T-helper 17 cell (primary cell): ENCODE data around the gene SKI. TPM values are rescaled to one million over a fixed set of nuclear protein-coding genes. Genes with fewer than 3 reads are reported as not detected.

ENCODE experiments used
- ATAC-seq: fragments of 150-1000 bp; cut with Tn5 transposase; 2 replicates; pipeline ENCODE4 v1.10.0; 2021; ENCODE audit warnings: mild to moderate bottlenecking, moderate library complexity
- DNase-seq, 3 donors: peaks; one replicate each; pipeline versions ENCODE4 v3.0.0 to v3.0.0-alpha.2; 2020 to 2021
- H3K9me3 ChIP-seq: one replicate; pipeline ENCODE4 v1.7.0; 2013; ENCODE audit warnings: low read length, mild to moderate bottlenecking; ENCODE audit not compliant: control insufficient read depth, poor library complexity, severe bottlenecking
- H3K27ac Mint-ChIP-seq: one replicate; pipeline ENCODE4 v1.8.0; 2022; ENCODE audit warnings: mild to moderate bottlenecking, moderate library complexity, mixed read lengths
- H3K27me3 Mint-ChIP-seq: one replicate; pipeline ENCODE4 v1.8.0; 2022; ENCODE audit warnings: mixed read lengths
- H3K36me3 Mint-ChIP-seq: one replicate; pipeline ENCODE4 v1.8.0; 2022; ENCODE audit warnings: low read depth, mixed read lengths
- H3K4me1 Mint-ChIP-seq: one replicate; pipeline ENCODE4 v1.8.0; 2022; ENCODE audit warnings: mild to moderate bottlenecking, mixed read lengths
- H3K4me3 Mint-ChIP-seq: one replicate; pipeline ENCODE4 v1.8.0; 2022; ENCODE audit warnings: mild to moderate bottlenecking, moderate library complexity, mixed read lengths
- total RNA-seq, 4 donors: library from RNA in 2 of 4; stranded (reverse) in 2 of 4; gene quantifications; one replicate each; pipeline ENCODE4 v1.2.3 and lab custom pipeline; 2022 to 2026

The SKI gene
- total RNA-seq, 2 donors from 2014 or later: 183 to 215 TPM

DNA sequence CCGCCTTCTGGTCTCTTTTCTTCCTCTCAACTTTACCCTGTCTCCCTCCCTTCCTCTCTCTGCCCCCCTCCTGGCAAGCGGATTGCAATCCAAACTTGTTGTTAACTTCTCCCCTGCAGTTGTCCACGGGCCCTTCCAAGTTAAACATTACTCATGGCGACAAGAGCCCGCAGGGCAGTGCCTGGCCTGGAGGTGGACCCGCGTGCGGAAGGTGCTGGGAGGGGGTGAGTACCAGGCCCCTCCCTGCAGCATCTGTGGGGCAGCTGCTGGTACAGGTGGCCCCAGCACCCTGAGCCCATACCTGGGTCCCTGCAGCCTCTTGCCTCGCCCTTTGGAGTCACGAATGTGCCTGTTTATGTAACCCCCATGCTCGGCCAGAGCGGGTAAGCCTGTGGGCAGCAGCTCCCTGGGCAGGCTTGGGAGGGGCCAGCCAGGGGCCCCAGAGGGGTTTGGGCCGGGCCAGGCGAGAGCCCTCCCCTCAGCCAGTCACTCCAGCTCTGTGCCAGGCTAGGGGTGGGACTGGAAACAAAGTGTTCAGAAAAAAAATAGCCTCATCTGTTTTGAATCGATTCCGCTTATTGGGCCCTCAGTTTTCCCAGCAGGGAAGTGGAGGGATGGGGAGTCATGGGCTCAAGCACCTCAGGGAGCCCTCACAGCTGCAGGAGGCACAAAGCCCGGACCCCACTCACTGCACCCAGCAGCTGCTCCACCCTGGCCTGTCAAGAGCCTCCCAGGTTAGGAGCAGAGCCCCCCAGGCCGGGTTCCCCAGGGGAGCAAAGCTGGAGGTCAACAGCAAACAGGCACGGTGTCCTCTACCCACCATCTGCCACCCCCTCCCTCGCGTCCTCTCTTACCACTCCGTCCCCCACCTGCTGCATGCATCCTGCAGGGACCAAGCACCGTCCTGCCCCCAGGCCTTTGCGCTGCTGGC is 19.5 kb upstream of the SKI start:
- no peak overlapping the region for H3K27ac Mint-ChIP-seq
- H3K4me3 Mint-ChIP-seq: peak overlapping the region; percentile 32
- DNase-seq (no peak), ATAC-seq (no peak)
- no peaks in the 10 kb centered on the region for H3K36me3 Mint-ChIP-seq
- H3K4me1 Mint-ChIP-seq: peaks cover 3% of the 10 kb centered on the region
- H3K9me3 ChIP-seq: no peaks in the 10 kb centered on the region
- no peaks in the 10 kb centered on the region for H3K27me3 Mint-ChIP-seq

DNA sequence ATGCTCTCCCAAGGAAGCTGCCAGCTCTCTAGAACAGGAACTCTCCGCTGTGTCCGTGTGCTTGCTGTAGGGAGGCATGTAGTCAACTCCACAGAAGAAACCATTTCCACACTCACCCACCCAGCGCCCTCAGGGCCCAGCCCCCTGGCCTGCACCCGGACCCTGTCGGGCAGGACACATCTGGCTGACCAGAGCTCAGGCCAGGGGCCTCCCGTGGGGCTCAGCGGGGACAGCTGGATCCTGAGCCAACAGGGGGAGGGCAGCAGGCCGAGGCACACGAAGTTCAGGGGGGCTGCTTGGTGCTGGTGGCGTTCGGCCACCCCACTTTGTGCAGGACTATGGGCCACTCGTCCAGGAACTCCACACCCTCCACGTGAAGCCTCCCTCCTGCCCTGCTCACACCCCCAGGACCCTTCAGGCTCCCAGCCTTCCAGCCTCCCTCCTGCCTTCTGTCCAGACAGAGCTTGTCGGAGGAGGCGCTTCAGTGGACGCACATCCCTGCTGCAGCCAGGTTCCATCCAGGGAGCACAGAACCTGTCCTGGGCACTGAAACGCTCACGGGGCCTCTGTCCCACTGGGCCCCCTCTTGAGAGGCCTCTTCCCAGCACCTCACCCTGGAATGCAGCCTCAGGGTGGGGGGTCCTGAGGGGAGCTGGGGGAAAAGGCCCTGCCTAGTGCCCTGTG is 18.6 kb upstream of the SKI start:
- H3K9me3 ChIP-seq: no peaks in the 10 kb centered on the region
- DNase-seq (no peak), ATAC-seq (no peak)
- no peaks in the 10 kb centered on the region for H3K36me3 Mint-ChIP-seq
- H3K27me3 Mint-ChIP-seq: no peaks in the 10 kb centered on the region
- H3K4me3 Mint-ChIP-seq: no peak overlapping the region
- H3K27ac Mint-ChIP-seq: no peak overlapping the region
- H3K4me1 Mint-ChIP-seq: peaks cover 3% of the 10 kb centered on the region

GRCh38 chr1:2210084-2210653 is 17.9 kb upstream of the SKI start:
- Mint-ChIP-seq H3K27me3 (no peaks in the 10 kb centered on the region), H3K36me3 (no peaks in the 10 kb centered on the region), H3K4me1 (peaks cover 3% of the 10 kb centered on the region), H3K4me3 (no peak overlapping the region), H3K27ac (no peak overlapping the region)
- ATAC-seq: no peak
- no peak for DNase-seq
- H3K9me3 ChIP-seq: no peaks in the 10 kb centered on the region

DNA sequence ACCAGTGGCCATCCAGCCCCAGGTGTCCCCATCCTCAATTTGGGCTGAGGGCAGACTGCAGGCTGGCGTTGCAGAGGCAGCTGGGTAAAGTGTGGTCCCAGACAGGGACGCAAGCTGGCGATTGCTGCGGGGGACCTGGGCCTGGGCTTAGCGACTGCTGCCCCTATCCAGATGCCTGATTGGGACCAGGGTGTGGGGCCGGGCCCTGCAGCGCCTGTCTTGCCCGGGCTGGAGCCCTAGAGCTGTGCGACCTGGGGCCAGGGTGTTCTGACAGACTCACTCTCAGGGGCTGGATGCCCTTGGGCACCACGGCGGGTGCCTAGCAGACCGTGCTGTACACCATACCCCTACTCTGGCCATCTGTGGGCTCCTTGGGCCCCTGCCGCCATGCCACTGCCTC is 17.3 kb upstream of the SKI start:
- no peaks in the 10 kb centered on the region for H3K36me3 Mint-ChIP-seq
- H3K4me1 Mint-ChIP-seq: peaks cover 3% of the 10 kb centered on the region
- no peaks in the 10 kb centered on the region for H3K27me3 Mint-ChIP-seq
- DNase-seq (no peak), ATAC-seq (no peak)
- H3K27ac Mint-ChIP-seq: no peak overlapping the region
- H3K9me3 ChIP-seq: no peaks in the 10 kb centered on the region
- H3K4me3 Mint-ChIP-seq: no peak overlapping the region

DNA sequence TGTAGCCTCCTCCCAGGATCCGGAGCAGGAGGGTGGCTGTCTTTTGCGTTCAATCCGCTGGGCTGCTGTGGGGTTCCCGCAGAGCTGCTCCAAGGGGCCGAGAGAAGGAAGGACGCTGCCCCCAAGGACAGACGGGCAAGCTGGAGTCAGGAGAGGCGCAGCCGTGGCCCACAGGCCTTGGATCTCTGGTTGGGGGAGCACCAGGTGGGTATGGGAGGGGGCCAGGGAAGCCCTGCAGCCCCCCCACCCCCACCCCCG is 15.9 kb upstream of the SKI start:
- H3K27ac Mint-ChIP-seq: no peak overlapping the region

GRCh38 chr1:2212532-2213491 is 15.3 kb upstream of the SKI start:
- DNase-seq (peak; percentile 31 to 49 (median 42)), ATAC-seq (peak; percentile 81)
- H3K27ac Mint-ChIP-seq: no peak overlapping the region
- peak overlapping the region; percentile 61 for H3K4me3 Mint-ChIP-seq
- no peaks in the 10 kb centered on the region for H3K9me3 ChIP-seq
- peaks cover 3% of the 10 kb centered on the region for H3K4me1 Mint-ChIP-seq
- no peaks in the 10 kb centered on the region for H3K27me3 Mint-ChIP-seq
- no peaks in the 10 kb centered on the region for H3K36me3 Mint-ChIP-seq

More for the DNA sequence above, 15.9 kb upstream of the SKI start:
- DNase-seq (no peak), ATAC-seq (no peak)
- Mint-ChIP-seq H3K4me3 (peak overlapping the region; percentile 61), H3K4me1 (peaks cover 3% of the 10 kb centered on the region), H3K27me3 (no peaks in the 10 kb centered on the region), H3K36me3 (no peaks in the 10 kb centered on the region)
- no peaks in the 10 kb centered on the region for H3K9me3 ChIP-seq

DNA sequence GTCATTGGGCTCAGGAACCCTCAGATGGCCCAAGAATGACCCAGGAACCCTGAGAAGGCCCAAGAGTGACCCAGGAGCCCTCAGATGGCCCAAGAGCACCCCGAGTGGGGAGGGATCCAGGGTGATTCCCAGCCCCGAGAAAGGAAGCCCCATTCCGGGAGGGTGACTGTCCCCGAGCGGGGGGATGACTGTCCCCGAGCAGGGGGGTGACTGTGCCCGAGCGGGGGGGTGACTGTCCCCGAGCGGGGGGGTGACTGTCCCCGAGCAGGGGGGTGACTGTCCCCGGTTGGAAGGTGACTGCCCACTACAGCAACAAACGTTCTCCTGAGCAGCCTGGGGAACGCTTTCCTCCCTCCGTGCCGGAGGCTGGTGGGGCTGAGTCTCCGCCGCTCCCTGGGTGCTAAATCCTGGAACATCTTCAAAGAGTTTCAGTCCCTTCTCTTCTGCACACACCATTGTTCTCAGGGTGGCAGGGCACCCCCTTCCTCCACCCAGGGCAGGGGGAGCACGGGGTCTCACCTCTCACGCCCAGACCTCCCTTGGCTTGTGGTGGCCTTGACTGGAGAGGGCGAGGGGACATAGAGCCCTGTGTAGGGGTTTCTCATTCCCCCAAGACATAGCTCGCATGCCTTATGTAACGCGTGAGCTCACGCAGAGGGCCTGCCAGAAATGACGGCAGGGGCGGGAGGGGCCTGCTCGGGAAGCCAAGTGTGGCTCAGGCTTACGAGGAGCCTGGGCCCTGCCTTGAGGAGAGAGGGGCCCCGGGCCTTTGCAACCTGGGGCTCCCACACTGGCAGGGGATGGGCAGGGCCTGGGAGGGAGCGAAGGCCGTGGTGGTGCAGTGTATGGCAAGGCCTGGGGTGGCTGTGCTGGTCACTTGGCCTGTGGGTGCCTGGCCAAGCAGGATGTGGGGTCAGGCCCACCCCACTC is 14.3 kb upstream of the SKI start:
- no peak for ATAC-seq

GRCh38 chr1:2214541-2215241 is 13.4 kb upstream of the SKI start:
- H3K4me3 Mint-ChIP-seq: no peak overlapping the region
- ATAC-seq: no peak
- H3K27me3 Mint-ChIP-seq: no peaks in the 10 kb centered on the region
- no peak overlapping the region for H3K27ac Mint-ChIP-seq
- H3K36me3 Mint-ChIP-seq: no peaks in the 10 kb centered on the region
- no peak for DNase-seq
- H3K9me3 ChIP-seq: no peaks in the 10 kb centered on the region
- no peaks in the 10 kb centered on the region for H3K4me1 Mint-ChIP-seq

More for the DNA sequence above, 14.3 kb upstream of the SKI start:
- Mint-ChIP-seq H3K4me1 (peaks cover 3% of the 10 kb centered on the region), H3K36me3 (no peaks in the 10 kb centered on the region), H3K27ac (no peak overlapping the region), H3K27me3 (no peaks in the 10 kb centered on the region), H3K4me3 (no peak overlapping the region)
- no peaks in the 10 kb centered on the region for H3K9me3 ChIP-seq
- no peak for DNase-seq

- Mint-ChIP-seq H3K27me3 (no peaks in the 10 kb centered on the region), H3K36me3 (no peaks in the 10 kb centered on the region), H3K4me3 (no peak overlapping the region)
Measured at GRCh38 chr1:2215329-2215728, 12.8 kb upstream of the SKI start.

DNA sequence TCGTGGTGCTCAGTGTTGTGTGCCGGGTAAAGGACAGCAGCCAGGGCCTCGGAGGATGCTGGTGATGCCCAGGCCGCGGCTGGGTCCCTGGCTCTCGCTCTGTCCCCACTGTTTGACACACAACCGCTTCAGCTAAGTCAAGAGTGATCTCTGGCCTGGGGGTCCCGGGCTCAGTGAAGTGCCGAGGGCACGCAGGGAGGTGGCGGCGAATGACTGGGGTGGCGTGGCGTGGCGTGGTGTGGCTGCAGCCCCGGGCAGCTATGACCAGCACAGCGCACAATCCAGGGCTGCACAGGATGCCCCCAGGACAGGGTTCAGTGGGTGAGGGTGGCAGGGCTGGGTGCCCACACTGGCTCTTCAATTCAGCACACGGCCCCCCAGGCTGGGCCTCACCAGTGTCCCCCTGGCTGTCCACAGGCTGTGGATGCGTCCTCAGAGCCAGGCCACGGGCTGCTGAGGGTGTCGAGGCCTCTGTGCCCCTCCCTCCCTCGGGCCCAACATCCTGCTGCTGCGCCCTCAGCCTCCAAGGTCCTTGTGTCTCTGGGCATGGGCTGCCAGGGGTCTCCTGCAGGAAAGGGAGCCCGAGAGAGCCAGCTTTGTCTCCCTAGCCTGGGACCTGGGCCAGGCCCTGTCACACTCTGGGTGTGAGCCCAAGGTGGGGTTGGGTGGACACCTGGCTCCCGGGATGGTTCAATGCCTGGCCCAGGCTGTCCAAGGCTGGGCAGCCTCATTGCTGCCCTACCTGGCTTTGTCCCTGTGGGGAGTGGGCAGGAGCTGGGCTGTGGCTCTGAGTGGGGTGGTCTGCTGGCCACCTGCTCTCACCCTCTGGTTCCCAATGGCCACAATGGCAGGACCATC is 12.0 kb upstream of the SKI start:
- Mint-ChIP-seq H3K27ac (no peak overlapping the region), H3K4me1 (no peaks in the 10 kb centered on the region), H3K4me3 (no peak overlapping the region), H3K27me3 (no peaks in the 10 kb centered on the region), H3K36me3 (no peaks in the 10 kb centered on the region)
- H3K9me3 ChIP-seq: no peaks in the 10 kb centered on the region
- no peak for ATAC-seq
- DNase-seq: no peak

More at GRCh38 chr1:2215329-2215728, 12.8 kb upstream of the SKI start:
- DNase-seq: no peak
- no peaks in the 10 kb centered on the region for H3K9me3 ChIP-seq
- Mint-ChIP-seq H3K4me1 (no peaks in the 10 kb centered on the region), H3K27ac (no peak overlapping the region)
- no peak for ATAC-seq

DNA sequence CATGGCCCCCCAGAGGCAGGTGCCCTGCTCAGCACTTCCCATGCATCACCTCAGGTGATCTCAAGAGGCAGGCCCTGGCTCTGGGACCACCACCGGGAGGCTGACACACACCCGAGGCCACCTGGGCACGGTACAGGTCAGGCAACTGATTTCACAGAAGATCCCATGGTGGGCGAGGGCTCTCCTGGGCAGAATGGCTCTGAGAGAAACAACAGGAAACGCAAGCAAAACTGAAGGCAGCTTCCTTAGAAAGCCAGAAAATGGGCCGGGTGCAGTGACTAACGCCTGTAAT is 11.4 kb upstream of the SKI start:
- H3K9me3 ChIP-seq: no peaks in the 10 kb centered on the region
- ATAC-seq: no peak
- H3K4me1 Mint-ChIP-seq: peaks cover 3% of the 10 kb centered on the region

More for the DNA sequence above, 11.4 kb upstream of the SKI start:
- no peaks in the 10 kb centered on the region for H3K36me3 Mint-ChIP-seq
- no peak overlapping the region for H3K27ac Mint-ChIP-seq
- no peak for DNase-seq
- H3K27me3 Mint-ChIP-seq: no peaks in the 10 kb centered on the region
- no peak overlapping the region for H3K4me3 Mint-ChIP-seq
